H1 (cell line): ENCODE measurements around the gene PPIF. TPM values are rescaled to one million over a fixed set of nuclear protein-coding genes. Genes with fewer than 3 reads are reported as not detected.

Experiments used
- CHD7 ChIP-seq: fragments of 300-600 bp; sonication (generic); IDR thresholded peaks from 2 replicates; pipeline ENCODE4 v1.7.1; 2012; ENCODE audit warnings: low read length, moderate library complexity, mild to moderate bottlenecking, inconsistent platforms; ENCODE audit not compliant: insufficient replicate concordance
- EP300 ChIP-seq, 2 experiments: IDR thresholded peaks; 1 replicate in 1 of 2; 2 replicates in 1 of 2; pipeline ENCODE4 v1.6.1; 2011 to 2012; ENCODE audit warnings: low read depth in 2 of 2, low read length in 2 of 2, mild to moderate bottlenecking in 2 of 2, borderline replicate concordance in 1 of 2, inconsistent platforms in 1 of 2, moderate library complexity in 1 of 2
- SIX5 ChIP-seq: IDR thresholded peaks from 2 replicates; pipeline ENCODE4 v1.6.1; 2011; ENCODE audit warnings: mild to moderate bottlenecking, low read depth, low read length
- polyA plus RNA-seq, 7 experiments: library from polyadenylated mRNA; depleted of rRNA in 3 of 7; stranded (reverse) in 5 of 7; unstranded in 2 of 7; fragments of >200 nt in 5 of 7; fragments of 200-250 nt in 2 of 7; gene quantifications; 1 replicate in 5 of 7; 2 replicates in 1 of 7; 4 replicates in 1 of 7; pipeline versions ENCODE4 v1.2.1 to v1.2.3, GENCODE V29; 2011 to 2013; ENCODE audit warnings: missing spikeins in 2 of 7, mixed read lengths in 2 of 7
- total RNA-seq: library from RNA; stranded (reverse); fragmentation: NEBNext Ultra II Directional; extraction: Animal tissue kit (Norgen Biotek cat#: 25700); gene quantifications from 2 replicates; pipeline ENCODE4 v1.2.1, GENCODE V29; 2021

Gene PPIF
- total and polyA plus RNA-seq, 2 of the 8 experiments (the other 6 are each of a cell fraction or from before 2014, with no cell fraction given) = 70.2 to 77.6 TPM

GRCh38 chr10:79308016-79308415, 39.3 kb upstream of the PPIF start (continued):
- no peak for TF ChIP-seq CHD7
- TF ChIP-seq SIX5 = no peak
- TF ChIP-seq EP300 (IDR thresholded peaks at IDR 0.05; ENCODE audit: borderline replicate concordance in 1 of 2, low read depth in 2 of 2, low read length in 2 of 2) = no peak
